OCI-LY3 (cell line): ENCODE results near the gene BHLHA15.

Experiments used
- H2AFZ ChIP-seq: fragments of 200-600, 300-600 bp; shearing (Covaris generic); 2 replicates; pipeline ENCODE4 v1.6.0; 2014; ENCODE audit warnings: antibody characterized with exemption, low read depth, low read length
- H3K27ac ChIP-seq: fragments of 200-600, 300-600 bp; sonication (generic); 2 replicates; pipeline ENCODE4 v1.5.1; 2014; ENCODE audit warnings: mild to moderate bottlenecking, low read length, moderate library complexity, mixed read lengths
- H3K27me3 ChIP-seq: fragments of 200-600, 300-600 bp; sonication (generic); 2 replicates; pipeline ENCODE4 v1.6.1; 2014; ENCODE audit warnings: low read depth, low read length, mixed read lengths
- H3K36me3 ChIP-seq: fragments of 200-600, 300-600 bp; sonication (generic); replicated peaks from 2 replicates; pipeline ENCODE3; 2014; ENCODE audit warnings: low read depth, low read length, mixed read lengths
- H3K4me1 ChIP-seq: fragments of 300-600, 200-600 bp; sonication (generic); 2 replicates; pipeline ENCODE4 v1.6.1; 2014; ENCODE audit warnings: low read length, mixed read lengths
- H3K4me2 ChIP-seq: fragments of 200-600, 300-600 bp; sonication (generic); 2 replicates; pipeline ENCODE4 v1.6.1; 2014; ENCODE audit warnings: low read length, mixed read lengths
- H3K4me3 ChIP-seq: fragments of 300-600, 200-600 bp; sonication (generic); 2 replicates; pipeline ENCODE4 v1.5.1; 2014; ENCODE audit warnings: antibody characterized with exemption, mild to moderate bottlenecking, low read length, moderate library complexity
- H3K79me2 ChIP-seq: fragments of 300-600, 200-600 bp; shearing (Covaris generic); 2 replicates; pipeline ENCODE4 v1.6.1; 2014; ENCODE audit warnings: mild to moderate bottlenecking, low read length, mixed read lengths
- H3K9ac ChIP-seq: fragments of 300-600, 200-600 bp; shearing (Covaris generic); 2 replicates; pipeline ENCODE4 v1.6.0; 2014; ENCODE audit warnings: mild to moderate bottlenecking, low read length, moderate library complexity
- H3K9me3 ChIP-seq: fragments of 200-600, 300-600 bp; shearing (Covaris generic); 2 replicates; pipeline ENCODE4 v1.6.1; 2014; ENCODE audit warnings: low read length, mixed read lengths; ENCODE audit not compliant: insufficient read depth
- H4K20me1 ChIP-seq: fragments of 200-600, 300-600 bp; sonication (generic); 2 replicates; pipeline ENCODE4 v1.6.1; 2016; ENCODE audit warnings: low read length, mixed read lengths; ENCODE audit not compliant: insufficient read depth
- CTCF ChIP-seq: fragments of 200-600, 300-600 bp; sonication (generic); IDR thresholded peaks from 2 replicates; pipeline ENCODE4 v1.5.1; 2014; ENCODE audit warnings: antibody characterized with exemption, low read length, low read depth
- EZH2phosphoT487 ChIP-seq: fragments of 200-600 bp; shearing (Covaris generic); IDR thresholded peaks from 2 replicates; pipeline ENCODE4 v1.6.1; 2018; ENCODE audit warnings: antibody characterized with exemption, mixed run types, low read depth

Gene BHLHA15

GRCh38 chr7:98211221-98211675 lies at the start of gene BHLHA15:
Gene BHLHA15, plus strand, starts transcription at chr7:98211439. Its CDS starts 871 bp downstream, at chr7:98212310.
- Histone ChIP-seq H3K4me2 (peak within 1 kb of the TSS; percentile 64), H3K9ac (peak within 1 kb of the TSS; percentile 20; the same call in 1 of the 2 replicates), H3K9me3 (no peaks in the 10 kb centered on the region), H3K27me3 (peaks cover 5% of the 10 kb centered on the region; the same call in 1 of the 2 replicates), H2AFZ (no peak within 1 kb of the TSS), H3K4me3 (peak within 1 kb of the TSS; percentile 70), H3K79me2 (no peaks in the 10 kb centered on the region), H3K27ac (no peak within 1 kb of the TSS), H3K4me1 (no peaks in the 10 kb centered on the region), H3K36me3 (peaks cover 4% of the 10 kb centered on the region), H4K20me1 (0 out of 2 replicates have a peak, but pooled peaks cover 10% of the 10 kb centered on the region)
- TF ChIP-seq CTCF (no peak), EZH2phosphoT487 (no peak)

GRCh38 chr7:98162758-98163157 lies 48.5 kb upstream of the BHLHA15 start:
- no peak overlapping the region for H3K9ac ChIP-seq
- no peaks in the 10 kb centered on the region for H3K27me3 ChIP-seq
- H3K36me3 ChIP-seq = no peaks in the 10 kb centered on the region
- TF ChIP-seq CTCF (no peak), EZH2phosphoT487 (no peak)
- no peak overlapping the region for H3K4me3 ChIP-seq
- peaks cover 10% of the 10 kb centered on the region for H3K4me1 ChIP-seq
- no peak overlapping the region for H3K27ac ChIP-seq
- H3K4me2 ChIP-seq = peak overlapping the region; percentile 25; the same call in 1 of the 2 replicates
- H2AFZ ChIP-seq = no peak overlapping the region
- peaks cover 44% of the 10 kb centered on the region for H4K20me1 ChIP-seq
- no peaks in the 10 kb centered on the region for H3K79me2 ChIP-seq
- no peaks in the 10 kb centered on the region for H3K9me3 ChIP-seq

GRCh38 chr7:98163269-98163668 lies 48.0 kb upstream of the BHLHA15 start:
- Histone ChIP-seq H2AFZ (no peak overlapping the region), H3K36me3 (no peaks in the 10 kb centered on the region), H3K4me1 (peaks cover 10% of the 10 kb centered on the region), H3K9me3 (no peaks in the 10 kb centered on the region), H3K79me2 (no peaks in the 10 kb centered on the region), H3K27me3 (no peaks in the 10 kb centered on the region), H3K27ac (no peak overlapping the region), H4K20me1 (peaks cover 49% of the 10 kb centered on the region), H3K9ac (no peak overlapping the region), H3K4me2 (no peak overlapping the region), H3K4me3 (no peak overlapping the region)
- TF ChIP-seq EZH2phosphoT487 (no peak), CTCF (no peak)

GRCh38 chr7:98163704-98164494 lies 47.3 kb upstream of the BHLHA15 start:
- Histone ChIP-seq H3K4me3 (no peak overlapping the region), H3K4me2 (no peak overlapping the region), H3K27me3 (no peaks in the 10 kb centered on the region), H2AFZ (no peak overlapping the region), H3K9me3 (no peaks in the 10 kb centered on the region), H3K36me3 (no peaks in the 10 kb centered on the region), H4K20me1 (peaks cover 52% of the 10 kb centered on the region), H3K79me2 (no peaks in the 10 kb centered on the region), H3K4me1 (peaks cover 10% of the 10 kb centered on the region), H3K27ac (no peak overlapping the region), H3K9ac (no peak overlapping the region)
- TF ChIP-seq EZH2phosphoT487 (no peak), CTCF (no peak)
